Osteocyte (in vitro differentiated cells): ENCODE results near the gene SMYD2. TPM values are rescaled to one million over a fixed set of nuclear protein-coding genes. Genes with fewer than 3 reads are reported as not detected.

ENCODE experiments used
- DNase-seq: peaks from one replicate; pipeline ENCODE4 v3.0.0; 2021; ENCODE audit warnings: mixed read lengths; ENCODE audit not compliant: unreplicated experiment; ENCODE audit errors: extremely low spot score
- H3K27ac Mint-ChIP-seq: one replicate; pipeline ENCODE4 v1.8.0; 2021; ENCODE audit warnings: mild to moderate bottlenecking, mixed read lengths; ENCODE audit not compliant: unreplicated experiment
- H3K27me3 Mint-ChIP-seq: one replicate; pipeline ENCODE4 v1.8.0; 2021; ENCODE audit warnings: mixed read lengths; ENCODE audit not compliant: unreplicated experiment
- H3K36me3 Mint-ChIP-seq: one replicate; pipeline ENCODE4 v1.8.0; 2021; ENCODE audit warnings: mixed read lengths; ENCODE audit not compliant: unreplicated experiment
- H3K4me1 Mint-ChIP-seq: one replicate; pipeline ENCODE4 v1.8.0; 2021; ENCODE audit warnings: mixed read lengths; ENCODE audit not compliant: unreplicated experiment
- H3K4me3 Mint-ChIP-seq: one replicate; pipeline ENCODE4 v1.8.0; 2021; ENCODE audit warnings: mild to moderate bottlenecking, moderate library complexity, mixed read lengths; ENCODE audit not compliant: unreplicated experiment
- H3K9me3 Mint-ChIP-seq: one replicate; pipeline ENCODE4 v1.8.0; 2021; ENCODE audit warnings: mixed read lengths; ENCODE audit not compliant: unreplicated experiment
- total RNA-seq: library from RNA; stranded (reverse); gene quantifications from 2 replicates; pipeline ENCODE4 v1.2.1, GENCODE V29; 2021
- TF ChIP-seq, protein P1 (sequence below): fragments of 200-600 bp; sonication (generic); IDR thresholded peaks from 2 replicates; pipeline ENCODE4 v1.5.0; 2021; ENCODE audit warnings: antibody characterized with exemption, mild to moderate bottlenecking, moderate library complexity

The SMYD2 gene
- total RNA-seq, 1 donor from 2014 or later = 44.7 TPM

DNA sequence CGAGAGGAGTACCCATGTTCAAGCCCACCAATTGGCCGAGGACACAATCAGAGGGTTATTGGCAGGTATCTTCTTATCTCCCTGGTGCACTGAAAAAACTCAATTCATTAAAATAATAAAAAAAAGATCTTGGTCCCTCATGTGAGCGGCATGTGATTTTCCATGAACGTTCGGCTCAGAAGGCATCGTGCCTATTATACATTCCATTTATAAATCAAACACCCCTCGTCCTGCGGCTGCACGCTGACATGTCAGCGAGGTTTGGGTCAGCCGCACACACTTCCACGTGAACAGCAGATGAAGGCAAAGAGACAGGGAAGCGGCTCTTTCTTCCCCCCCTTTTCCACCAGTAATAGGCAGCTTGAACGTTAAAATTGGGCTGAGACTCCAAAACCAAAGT, 31.3 kb upstream of the SMYD2 start:
- DNase-seq = no peak
- Mint-ChIP-seq H3K9me3 (peaks cover under 1% of the 10 kb centered on the region), H3K27me3 (peaks cover 13% of the 10 kb centered on the region), H3K36me3 (no peaks in the 10 kb centered on the region), H3K4me1 (no peaks in the 10 kb centered on the region), H3K4me3 (no peak overlapping the region), H3K27ac (no peak overlapping the region)
- TF ChIP-seq, protein P1, sequence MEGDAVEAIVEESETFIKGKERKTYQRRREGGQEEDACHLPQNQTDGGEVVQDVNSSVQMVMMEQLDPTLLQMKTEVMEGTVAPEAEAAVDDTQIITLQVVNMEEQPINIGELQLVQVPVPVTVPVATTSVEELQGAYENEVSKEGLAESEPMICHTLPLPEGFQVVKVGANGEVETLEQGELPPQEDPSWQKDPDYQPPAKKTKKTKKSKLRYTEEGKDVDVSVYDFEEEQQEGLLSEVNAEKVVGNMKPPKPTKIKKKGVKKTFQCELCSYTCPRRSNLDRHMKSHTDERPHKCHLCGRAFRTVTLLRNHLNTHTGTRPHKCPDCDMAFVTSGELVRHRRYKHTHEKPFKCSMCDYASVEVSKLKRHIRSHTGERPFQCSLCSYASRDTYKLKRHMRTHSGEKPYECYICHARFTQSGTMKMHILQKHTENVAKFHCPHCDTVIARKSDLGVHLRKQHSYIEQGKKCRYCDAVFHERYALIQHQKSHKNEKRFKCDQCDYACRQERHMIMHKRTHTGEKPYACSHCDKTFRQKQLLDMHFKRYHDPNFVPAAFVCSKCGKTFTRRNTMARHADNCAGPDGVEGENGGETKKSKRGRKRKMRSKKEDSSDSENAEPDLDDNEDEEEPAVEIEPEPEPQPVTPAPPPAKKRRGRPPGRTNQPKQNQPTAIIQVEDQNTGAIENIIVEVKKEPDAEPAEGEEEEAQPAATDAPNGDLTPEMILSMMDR = no peak

DNA sequence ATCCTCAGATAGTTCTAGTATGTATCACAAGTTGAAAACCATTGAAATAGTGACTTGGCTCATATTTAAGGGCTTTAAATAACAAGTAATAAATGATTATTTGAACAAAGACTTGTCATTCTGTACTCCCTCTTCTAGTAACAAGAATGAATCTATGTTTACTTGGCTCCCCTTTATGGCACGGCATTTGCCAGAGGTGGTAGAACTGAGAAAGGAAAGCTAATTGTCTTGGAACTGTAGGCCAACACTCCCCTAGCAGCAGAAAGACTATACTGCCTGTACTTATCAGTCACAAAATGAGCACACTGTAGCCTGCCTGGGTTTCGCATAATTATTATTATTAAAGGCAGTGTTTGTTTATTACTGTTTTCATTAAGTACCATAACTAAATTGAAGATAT, 29.6 kb upstream of the SMYD2 start:
- peaks cover 9% of the 10 kb centered on the region for H3K9me3 Mint-ChIP-seq
- no peaks in the 10 kb centered on the region for H3K4me1 Mint-ChIP-seq
- no peak for DNase-seq
- H3K27ac Mint-ChIP-seq = no peak overlapping the region
- peaks cover 18% of the 10 kb centered on the region for H3K27me3 Mint-ChIP-seq
- no peaks in the 10 kb centered on the region for H3K36me3 Mint-ChIP-seq
- H3K4me3 Mint-ChIP-seq = no peak overlapping the region
- TF ChIP-seq, protein P1 = no peak

DNA sequence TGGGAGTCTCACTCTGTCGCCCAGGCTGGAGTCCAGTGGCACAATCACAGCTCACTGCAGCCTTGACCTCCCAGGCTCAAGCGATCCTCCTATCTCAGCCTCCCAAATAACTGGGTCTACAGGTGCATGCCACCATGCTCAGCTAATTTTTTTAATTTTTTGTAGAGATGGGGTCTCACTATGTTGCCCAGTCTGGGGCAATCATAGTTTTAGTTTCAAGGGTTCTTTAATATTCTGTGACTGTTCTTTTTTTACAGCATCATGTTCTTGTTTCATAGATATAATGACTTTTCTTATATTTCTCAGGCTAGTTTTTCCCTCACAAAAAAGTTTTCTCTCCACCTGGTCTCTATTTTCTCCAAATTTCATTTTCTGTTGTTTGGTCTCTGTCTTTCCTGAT, 25.4 kb upstream of the SMYD2 start:
- Mint-ChIP-seq H3K9me3 (peaks cover 9% of the 10 kb centered on the region), H3K27me3 (peaks cover 18% of the 10 kb centered on the region), H3K36me3 (no peaks in the 10 kb centered on the region), H3K4me1 (peaks cover 1% of the 10 kb centered on the region), H3K4me3 (no peak overlapping the region), H3K27ac (no peak overlapping the region)
- TF ChIP-seq, protein P1 = no peak
- DNase-seq = no peak

DNA sequence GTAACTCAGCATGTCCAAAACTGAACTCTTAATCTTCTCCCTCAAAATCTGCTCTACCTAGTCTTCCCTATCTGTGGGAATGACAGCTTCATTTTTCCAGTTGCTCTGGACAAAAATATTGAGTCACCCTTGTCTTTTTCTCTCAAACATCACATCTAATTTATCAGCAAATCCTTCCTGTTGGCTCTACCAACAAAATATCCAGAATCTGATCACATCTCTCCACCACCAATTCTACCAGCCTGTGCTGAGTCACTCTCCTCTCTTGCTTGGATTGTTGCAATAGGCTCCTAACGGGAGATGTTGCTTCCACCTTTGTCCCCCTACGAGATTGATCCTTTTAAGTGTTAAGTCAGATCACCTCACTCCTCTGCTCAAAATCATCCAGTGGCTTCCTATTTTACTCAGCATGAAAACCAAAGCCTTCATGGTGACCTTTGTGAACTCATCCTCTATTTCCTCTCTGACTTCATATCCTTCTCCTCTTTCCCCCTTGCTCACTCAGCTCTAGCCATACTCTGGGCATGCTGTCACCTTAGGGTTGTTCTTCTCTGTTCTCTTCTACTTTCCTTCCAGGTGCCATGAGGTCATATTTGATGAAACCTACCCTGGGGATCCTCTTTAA, 21.5 kb upstream of the SMYD2 start:
- H3K9me3 Mint-ChIP-seq = peaks cover 9% of the 10 kb centered on the region
- peaks cover 7% of the 10 kb centered on the region for H3K27me3 Mint-ChIP-seq
- H3K4me3 Mint-ChIP-seq = no peak overlapping the region
- no peak overlapping the region for H3K27ac Mint-ChIP-seq
- H3K36me3 Mint-ChIP-seq = no peaks in the 10 kb centered on the region
- no peak for DNase-seq
- peaks cover 10% of the 10 kb centered on the region for H3K4me1 Mint-ChIP-seq
- TF ChIP-seq, protein P1 = no peak

DNA sequence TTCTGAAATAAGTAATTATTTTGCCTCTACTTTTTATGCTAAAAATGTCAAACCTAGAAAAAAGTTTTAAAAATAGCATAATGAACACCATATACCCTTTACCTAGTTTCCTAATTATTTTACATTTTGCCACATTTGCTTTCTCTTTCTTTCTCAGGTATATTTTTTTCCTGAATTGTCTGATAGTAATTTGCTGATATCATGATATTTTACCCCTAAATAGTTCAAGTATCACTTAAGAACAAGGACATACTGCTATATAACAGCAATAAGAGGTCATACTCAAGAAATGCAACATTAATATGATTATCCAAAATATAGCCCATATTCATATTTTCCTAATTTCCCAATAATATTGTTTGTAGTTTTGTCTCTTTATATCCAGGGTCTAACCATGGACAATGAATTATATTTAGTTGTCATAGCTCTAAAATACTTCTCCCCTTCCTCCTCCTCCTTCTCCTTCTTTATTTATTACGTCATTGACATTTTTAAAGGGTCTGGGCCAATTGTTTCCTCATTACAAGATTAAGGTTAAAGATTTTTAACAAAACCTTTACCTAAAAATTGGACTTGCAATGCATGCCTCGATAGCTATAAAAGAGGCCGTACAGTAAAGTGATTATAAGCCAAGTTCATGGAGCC, 20.3 kb upstream of the SMYD2 start:
- no peak overlapping the region for H3K4me3 Mint-ChIP-seq
- no peaks in the 10 kb centered on the region for H3K36me3 Mint-ChIP-seq
- H3K4me1 Mint-ChIP-seq = peaks cover 10% of the 10 kb centered on the region
- TF ChIP-seq, protein P1 = no peak
- no peak overlapping the region for H3K27ac Mint-ChIP-seq
- peaks cover 6% of the 10 kb centered on the region for H3K27me3 Mint-ChIP-seq
- DNase-seq = no peak
- no peaks in the 10 kb centered on the region for H3K9me3 Mint-ChIP-seq
